Mesendoderm (in vitro differentiated cells): ENCODE measurements around the gene CCDC175. TPM values are rescaled to one million over a fixed set of nuclear protein-coding genes. Genes with fewer than 3 reads are reported as not detected.
A peak's percentile ranks its signal among the peaks of the same experiment; 100 is the strongest.

Source experiments
- DNase-seq: peaks from one replicate; pipeline ENCODE4 v3.0.0; 2013
- H2AK5ac ChIP-seq: 2 replicates; pipeline ENCODE4 v1.6.1; 2013; ENCODE audit warnings: low read length, inconsistent platforms
- H2BK120ac ChIP-seq: 2 replicates; pipeline ENCODE4 v1.6.1; 2013; ENCODE audit warnings: low read depth, mild to moderate bottlenecking, low read length, moderate library complexity, mixed read lengths
- H2BK15ac ChIP-seq: replicated peaks from 2 replicates; pipeline ENCODE4 v1.6.1; 2013; ENCODE audit warnings: low read depth, mild to moderate bottlenecking, moderate library complexity
- H2BK5ac ChIP-seq: 2 replicates; pipeline ENCODE4 v1.6.1; 2013; ENCODE audit warnings: low read length, inconsistent platforms
- H3K18ac ChIP-seq: 2 replicates; pipeline ENCODE4 v1.6.1; 2013; ENCODE audit warnings: mild to moderate bottlenecking, low read length, mixed read lengths
- H3K23ac ChIP-seq: one replicate; pipeline ENCODE4 v1.6.1; 2013; ENCODE audit warnings: low read length
- H3K27ac ChIP-seq: 2 replicates; pipeline ENCODE4 v1.5.1; 2013; ENCODE audit warnings: low read depth, mild to moderate bottlenecking, inconsistent platforms, low read length, moderate library complexity
- H3K27me3 ChIP-seq: 2 replicates; pipeline ENCODE4 v1.6.1; 2013; ENCODE audit warnings: low read length, control low read depth, mild to moderate bottlenecking, inconsistent platforms; ENCODE audit not compliant: insufficient read depth, poor library complexity
- H3K36me3 ChIP-seq: 2 replicates; pipeline ENCODE4 v1.6.1; 2013; ENCODE audit warnings: low read length, inconsistent platforms; ENCODE audit not compliant: control insufficient read depth, insufficient read depth
- H3K4ac ChIP-seq: one replicate; pipeline ENCODE4 v1.6.1; 2013; ENCODE audit warnings: low read depth, mild to moderate bottlenecking, low read length, moderate library complexity
- H3K4me1 ChIP-seq: 2 replicates; pipeline ENCODE4 v1.6.1; 2013; ENCODE audit warnings: low read depth, low read length, inconsistent platforms; ENCODE audit not compliant: control insufficient read depth
- H3K4me2 ChIP-seq: 2 replicates; pipeline ENCODE4 v1.6.1; 2013; ENCODE audit warnings: low read length
- H3K4me3 ChIP-seq: 2 replicates; pipeline ENCODE4 v1.5.1; 2013; ENCODE audit warnings: mild to moderate bottlenecking, low read length
- H3K56ac ChIP-seq: one replicate; pipeline ENCODE4 v1.6.1; 2013; ENCODE audit warnings: low read length
- H3K79me1 ChIP-seq: 2 replicates; pipeline ENCODE4 v1.6.1; 2013; ENCODE audit warnings: low read length, inconsistent platforms
- H3K79me2 ChIP-seq: 2 replicates; pipeline ENCODE4 v1.6.1; 2013; ENCODE audit warnings: mild to moderate bottlenecking, low read length; ENCODE audit not compliant: control insufficient read depth, insufficient read depth
- H3K9ac ChIP-seq: 2 replicates; pipeline ENCODE4 v1.6.1; 2013; ENCODE audit warnings: low read length, inconsistent platforms
- H4K5ac ChIP-seq: one replicate; pipeline ENCODE4 v1.6.1; 2013; ENCODE audit warnings: low read length
- H4K8ac ChIP-seq: one replicate; pipeline ENCODE4 v1.6.1; 2013; ENCODE audit warnings: low read depth, mild to moderate bottlenecking, control low read depth, low read length, moderate library complexity
- WGBS: extraction: QIAGEN DNeasy Blood & Tissue Kit; methylation state at CpG from one replicate; pipeline ENCODE4 v1.1.7; 2013; ENCODE audit warnings: low lambda C conversion rate, missing lambda C conversion rate; ENCODE audit not compliant: insufficient coverage; ENCODE audit errors: extremely low coverage; 5-methylcytosine and 5-hydroxymethylcytosine counted together
- polyA plus RNA-seq, 2 experiments: library from polyadenylated mRNA; stranded (reverse); fragments of 200-250 nt; gene quantifications; one replicate each; pipeline ENCODE4 v1.2.3, GENCODE V29; 2013

Gene CCDC175
- not detected for polyA plus RNA-seq (2013, experiment 1 of 2)
- 0.03 TPM for polyA plus RNA-seq (2013, experiment 2 of 2)

- Histone ChIP-seq H4K5ac (no peak within 1 kb of the TSS), H4K8ac (no peak within 1 kb of the TSS), H3K36me3 (no peaks in the 10 kb centered on the region), H3K79me1 (no peaks in the 10 kb centered on the region), H2BK120ac (no peak within 1 kb of the TSS), H2AK5ac (no peak within 1 kb of the TSS), H3K4me1 (no peaks in the 10 kb centered on the region), H3K4me2 (peak within 1 kb of the TSS; percentile 96), H3K56ac (peak within 1 kb of the TSS; percentile 93), H3K27me3 (no peaks in the 10 kb centered on the region), H3K9ac (peak within 1 kb of the TSS; percentile 74), H3K4ac (no peak within 1 kb of the TSS), H3K27ac (no peak within 1 kb of the TSS), H3K4me3 (peak within 1 kb of the TSS; percentile 60), H3K18ac (no peak within 1 kb of the TSS), H3K79me2 (no peaks in the 10 kb centered on the region), H2BK5ac (no peak within 1 kb of the TSS), H3K23ac (peak within 1 kb of the TSS; percentile 19), H2BK15ac (peak within 1 kb of the TSS; percentile 80)
- WGBS: no CpG with 5 or more reads among the region's 46 CpGs
- DNase-seq: peak; percentile 95
Observed at GRCh38 chr14:59576332-59577294, at the start of gene CCDC175. CCDC175 (minus strand) TSS chr14:59576812; CDS start chr14:59576775, 37 bp downstream.

GRCh38 chr14:59622631-59623030, 46.0 kb upstream of the CCDC175 start:
- Histone ChIP-seq H2BK15ac (no peak overlapping the region), H3K18ac (no peak overlapping the region), H3K27me3 (no peaks in the 10 kb centered on the region), H3K4me3 (no peak overlapping the region), H4K8ac (no peak overlapping the region), H3K4ac (no peak overlapping the region), H3K9ac (no peak overlapping the region), H3K23ac (no peak overlapping the region), H3K56ac (no peak overlapping the region), H2AK5ac (no peak overlapping the region), H3K79me2 (no peaks in the 10 kb centered on the region), H3K79me1 (no peaks in the 10 kb centered on the region), H3K36me3 (no peaks in the 10 kb centered on the region), H3K4me1 (no peaks in the 10 kb centered on the region), H4K5ac (no peak overlapping the region), H3K27ac (no peak overlapping the region), H3K4me2 (no peak overlapping the region), H2BK120ac (no peak overlapping the region), H2BK5ac (no peak overlapping the region)
- WGBS: no CpG with 5 or more reads among the region's 2 CpGs
- DNase-seq: no peak

GRCh38 chr14:59619061-59619460, 42.4 kb upstream of the CCDC175 start:
- no peak overlapping the region for H2AK5ac ChIP-seq
- no peak overlapping the region for H3K4ac ChIP-seq
- H3K18ac ChIP-seq: no peak overlapping the region
- H3K79me2 ChIP-seq: no peaks in the 10 kb centered on the region
- no peak overlapping the region for H4K8ac ChIP-seq
- no peaks in the 10 kb centered on the region for H3K36me3 ChIP-seq
- H3K79me1 ChIP-seq: no peaks in the 10 kb centered on the region
- H3K27ac ChIP-seq: no peak overlapping the region
- WGBS: 100% methylated on average over 1 of the region's 2 CpGs
- H3K4me3 ChIP-seq: no peak overlapping the region
- H4K5ac ChIP-seq: no peak overlapping the region
- no peak overlapping the region for H3K9ac ChIP-seq
- H2BK120ac ChIP-seq: no peak overlapping the region
- no peak overlapping the region for H3K4me2 ChIP-seq
- no peak overlapping the region for H2BK5ac ChIP-seq
- no peak overlapping the region for H3K23ac ChIP-seq
- no peaks in the 10 kb centered on the region for H3K4me1 ChIP-seq
- no peaks in the 10 kb centered on the region for H3K27me3 ChIP-seq
- DNase-seq: peak; percentile 2
- no peak overlapping the region for H3K56ac ChIP-seq
- H2BK15ac ChIP-seq: no peak overlapping the region

- no peaks in the 10 kb centered on the region for H3K4me1 ChIP-seq
- no peak overlapping the region for H2BK5ac ChIP-seq
- no peak overlapping the region for H3K56ac ChIP-seq
- H3K79me2 ChIP-seq: no peaks in the 10 kb centered on the region
- H3K27ac ChIP-seq: no peak overlapping the region
- H3K27me3 ChIP-seq: no peaks in the 10 kb centered on the region
- H3K18ac ChIP-seq: no peak overlapping the region
- no peak overlapping the region for H2BK15ac ChIP-seq
- H3K4me3 ChIP-seq: no peak overlapping the region
- no peak overlapping the region for H3K9ac ChIP-seq
- H4K5ac ChIP-seq: no peak overlapping the region
- no peaks in the 10 kb centered on the region for H3K79me1 ChIP-seq
- H3K4ac ChIP-seq: no peak overlapping the region
- H3K4me2 ChIP-seq: no peak overlapping the region
- DNase-seq: no peak
- H2AK5ac ChIP-seq: no peak overlapping the region
- no CpG with 5 or more reads among the region's 3 CpGs for WGBS
- no peaks in the 10 kb centered on the region for H3K36me3 ChIP-seq
- H3K23ac ChIP-seq: no peak overlapping the region
- H2BK120ac ChIP-seq: no peak overlapping the region
- H4K8ac ChIP-seq: no peak overlapping the region
Observed at GRCh38 chr14:59601056-59601455, 24.4 kb upstream of the CCDC175 start.

- no peak overlapping the region for H2BK15ac ChIP-seq
- H4K5ac ChIP-seq: no peak overlapping the region
- H3K27me3 ChIP-seq: no peaks in the 10 kb centered on the region
- H3K9ac ChIP-seq: no peak overlapping the region
- no peak overlapping the region for H3K4me2 ChIP-seq
- no peak overlapping the region for H3K23ac ChIP-seq
- H2AK5ac ChIP-seq: no peak overlapping the region
- no peak overlapping the region for H3K4me3 ChIP-seq
- no peaks in the 10 kb centered on the region for H3K36me3 ChIP-seq
- no peaks in the 10 kb centered on the region for H3K79me1 ChIP-seq
- no CpG with 5 or more reads among the region's 2 CpGs for WGBS
- DNase-seq: no peak
- no peaks in the 10 kb centered on the region for H3K4me1 ChIP-seq
- H2BK5ac ChIP-seq: no peak overlapping the region
- H4K8ac ChIP-seq: no peak overlapping the region
- no peak overlapping the region for H2BK120ac ChIP-seq
- H3K79me2 ChIP-seq: no peaks in the 10 kb centered on the region
- no peak overlapping the region for H3K27ac ChIP-seq
- no peak overlapping the region for H3K56ac ChIP-seq
- no peak overlapping the region for H3K4ac ChIP-seq
- H3K18ac ChIP-seq: no peak overlapping the region
Observed at GRCh38 chr14:59600211-59600945, 23.8 kb upstream of the CCDC175 start.
